Thoracic aorta (tissue), 2 donors: ENCODE measurements around the gene CKMT2. TPM values are rescaled to one million over a fixed set of nuclear protein-coding genes. Genes with fewer than 3 reads are reported as not detected.
A peak's percentile ranks its signal among the peaks of the same experiment; 100 is the strongest.

Source experiments
- ATAC-seq: fragments of 150-250 bp; one replicate; pipeline ENCODE4 v1.8.0; 2017; ENCODE audit warnings: low read depth; ENCODE audit not compliant: insufficient number of reproducible peaks, low FRiP score
- DNase-seq: peaks from one replicate; pipeline ENCODE4 v3.0.0-alpha.2; 2020; ENCODE audit warnings: low spot score
- H3K27ac ChIP-seq, 2 donors: fragments of 200-600 bp; sonication (generic); 1 replicate in 1 of 2; 2 replicates in 1 of 2; pipeline ENCODE4 v1.5.1; 2016; ENCODE audit warnings: mild to moderate bottlenecking in 2 of 2, moderate library complexity in 2 of 2
- H3K27me3 ChIP-seq: fragments of 200-600 bp; sonication (generic); replicated peaks from 2 replicates; pipeline ENCODE4 v1.6.0; 2016; ENCODE audit warnings: mild to moderate bottlenecking; ENCODE audit not compliant: insufficient read depth
- H3K36me3 ChIP-seq: fragments of 200-600 bp; sonication (generic); one replicate; pipeline ENCODE4 v1.5.1; 2016
- H3K4me1 ChIP-seq, 2 donors: fragments of 200-600 bp; sonication (generic); 1 replicate in 1 of 2; 2 replicates in 1 of 2; pipeline versions ENCODE4 v1.5.1 to v1.6.0; 2016; ENCODE audit warnings: low read depth in 2 of 2, mild to moderate bottlenecking in 1 of 2; ENCODE audit not compliant: control insufficient read depth in 1 of 2
- H3K4me3 ChIP-seq: fragments of 200-600 bp; sonication (generic); 2 replicates; pipeline ENCODE4 v1.5.1; 2016; ENCODE audit warnings: mild to moderate bottlenecking
- H3K9me3 ChIP-seq: fragments of 200-600 bp; sonication (generic); 2 replicates; pipeline ENCODE4 v1.5.1; 2016
- total RNA-seq, 2 donors: library from RNA; depleted of rRNA; stranded (reverse); fragments of >200 nt; gene quantifications; one replicate each; pipeline versions ENCODE4 v1.1.0 to v1.2.3, GENCODE V29; 2016
- TF ChIP-seq, protein P1 (sequence below): fragments of 200-600 bp; sonication (generic); IDR thresholded peaks from one replicate; pipeline ENCODE4 v1.5.1; 2019; ENCODE audit warnings: antibody characterized with exemption

Gene CKMT2
- 10 to 100 TPM; 16.8 to 20.6 TPM for total RNA-seq

DNA sequence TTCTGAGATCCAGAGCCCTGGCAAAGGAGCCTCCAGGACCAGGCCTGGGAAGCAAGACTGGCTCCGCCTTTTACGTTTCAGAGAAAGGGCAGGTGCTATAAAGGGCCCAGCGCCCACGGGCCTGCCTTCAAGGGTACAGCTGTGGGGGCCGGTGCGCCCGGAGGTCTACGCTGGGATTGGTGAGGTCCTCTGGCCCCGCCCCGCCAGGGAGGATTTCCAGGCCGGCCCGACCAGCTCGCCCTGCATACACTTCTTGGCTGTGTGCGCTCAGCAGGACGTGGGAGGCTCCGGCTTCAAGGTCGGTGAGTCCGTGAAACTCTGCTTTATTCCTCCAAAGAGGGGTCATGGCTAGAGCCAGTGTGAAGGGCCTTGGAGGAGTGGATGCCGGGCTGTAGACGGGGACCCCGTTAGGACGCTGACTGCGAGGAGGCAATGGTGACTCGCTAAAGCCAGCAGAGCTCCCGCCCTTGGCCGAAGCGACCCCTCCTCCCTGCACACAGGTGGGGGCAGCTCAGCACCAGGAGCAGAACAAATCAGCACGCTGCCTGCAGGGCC is at the start of gene CKMT2:
CKMT2 (plus strand) TSS at position 243 of the 555 bp plus-strand sequence. CDS start 17,811 bp downstream, outside the sequence.
- ATAC-seq (peak; percentile 64), DNase-seq (peak; percentile 38)
- peaks cover 31 to 53% of the 10 kb centered on the region in 2 donors for H3K4me1 ChIP-seq
- H3K27me3 ChIP-seq: no peaks in the 10 kb centered on the region
- no peaks in the 10 kb centered on the region for H3K9me3 ChIP-seq
- peak within 1 kb of the TSS; percentile 68 for H3K4me3 ChIP-seq
- peak within 1 kb of the TSS; percentile 95 to 96 for H3K27ac ChIP-seq
- no peaks in the 10 kb centered on the region for H3K36me3 ChIP-seq
- TF ChIP-seq, protein P1, sequence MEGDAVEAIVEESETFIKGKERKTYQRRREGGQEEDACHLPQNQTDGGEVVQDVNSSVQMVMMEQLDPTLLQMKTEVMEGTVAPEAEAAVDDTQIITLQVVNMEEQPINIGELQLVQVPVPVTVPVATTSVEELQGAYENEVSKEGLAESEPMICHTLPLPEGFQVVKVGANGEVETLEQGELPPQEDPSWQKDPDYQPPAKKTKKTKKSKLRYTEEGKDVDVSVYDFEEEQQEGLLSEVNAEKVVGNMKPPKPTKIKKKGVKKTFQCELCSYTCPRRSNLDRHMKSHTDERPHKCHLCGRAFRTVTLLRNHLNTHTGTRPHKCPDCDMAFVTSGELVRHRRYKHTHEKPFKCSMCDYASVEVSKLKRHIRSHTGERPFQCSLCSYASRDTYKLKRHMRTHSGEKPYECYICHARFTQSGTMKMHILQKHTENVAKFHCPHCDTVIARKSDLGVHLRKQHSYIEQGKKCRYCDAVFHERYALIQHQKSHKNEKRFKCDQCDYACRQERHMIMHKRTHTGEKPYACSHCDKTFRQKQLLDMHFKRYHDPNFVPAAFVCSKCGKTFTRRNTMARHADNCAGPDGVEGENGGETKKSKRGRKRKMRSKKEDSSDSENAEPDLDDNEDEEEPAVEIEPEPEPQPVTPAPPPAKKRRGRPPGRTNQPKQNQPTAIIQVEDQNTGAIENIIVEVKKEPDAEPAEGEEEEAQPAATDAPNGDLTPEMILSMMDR: no peak

DNA sequence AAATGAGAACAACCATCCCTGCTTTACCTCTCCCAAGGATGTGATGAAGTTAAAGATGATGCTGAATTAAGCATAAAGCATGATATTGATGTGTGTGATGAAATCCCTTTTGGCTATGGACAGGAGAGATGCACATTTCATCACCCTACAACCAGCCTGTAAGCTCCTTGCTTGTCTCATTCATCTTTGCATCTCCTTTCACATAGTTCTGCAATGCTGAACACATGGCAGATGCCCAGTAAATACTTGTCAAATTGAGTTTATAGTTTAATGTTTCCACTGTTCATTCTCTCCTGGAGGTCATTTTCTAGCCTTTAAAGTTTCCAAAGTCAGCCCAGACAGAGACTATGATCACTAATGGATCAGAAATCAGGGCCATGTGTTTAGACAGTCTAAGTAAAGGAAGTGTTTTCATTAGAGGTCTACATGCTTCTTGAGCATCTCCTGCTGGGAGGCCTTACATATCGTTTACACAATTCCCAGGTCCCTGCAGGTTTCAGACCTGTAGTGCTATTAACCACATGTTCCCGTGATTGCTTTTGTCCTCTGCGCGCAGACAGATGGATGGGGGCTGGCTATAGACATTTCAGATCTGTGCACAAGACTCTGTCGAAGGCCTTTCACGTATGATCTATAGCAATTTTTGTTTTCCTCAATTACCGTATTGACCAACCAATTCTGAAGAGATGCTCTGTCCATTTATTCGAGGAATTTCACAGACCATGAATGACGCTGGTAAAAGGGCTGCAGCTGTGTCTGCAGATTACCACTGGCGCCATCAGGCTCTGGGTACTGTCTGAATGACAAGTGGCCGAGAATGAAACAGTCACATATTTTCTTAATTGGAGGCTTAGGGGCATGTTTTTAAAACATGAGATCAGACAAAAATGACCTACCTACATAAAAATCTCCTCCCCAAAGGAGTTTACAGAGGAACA is 49.0 kb upstream of the CKMT2 start:
- TF ChIP-seq, protein P1: no peak
- H3K27ac ChIP-seq: no peak overlapping the region
- H3K36me3 ChIP-seq: no peaks in the 10 kb centered on the region
- no peaks in the 10 kb centered on the region for H3K9me3 ChIP-seq
- no peak for DNase-seq
- H3K4me1 ChIP-seq: no peaks in the 10 kb centered on the region
- no peak overlapping the region for H3K4me3 ChIP-seq
- H3K27me3 ChIP-seq: no peaks in the 10 kb centered on the region
- no peak for ATAC-seq

DNA sequence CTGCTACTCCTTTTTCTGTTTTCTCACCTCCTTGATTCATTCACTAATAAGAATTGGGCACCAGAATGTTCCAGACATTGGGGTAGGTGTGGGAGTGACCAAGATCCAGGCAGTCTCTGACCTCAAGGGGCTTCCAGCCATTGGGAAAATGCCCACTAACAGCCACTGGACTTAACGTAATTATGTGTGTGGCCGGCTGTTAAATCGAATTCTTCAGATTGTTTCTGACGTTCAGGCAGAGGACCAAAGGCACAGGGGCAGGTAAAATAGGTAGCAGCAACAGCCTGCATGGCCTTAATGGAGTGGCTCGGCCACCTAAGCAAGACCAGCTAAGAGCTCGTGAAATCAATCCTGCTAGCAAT is 48.4 kb upstream of the CKMT2 start:
- Histone ChIP-seq H3K36me3 (no peaks in the 10 kb centered on the region), H3K27me3 (no peaks in the 10 kb centered on the region), H3K9me3 (no peaks in the 10 kb centered on the region), H3K4me3 (no peak overlapping the region), H3K4me1 (no peaks in the 10 kb centered on the region), H3K27ac (no peak overlapping the region)
- ATAC-seq (no peak), DNase-seq (no peak)
- TF ChIP-seq, protein P1: no peak

DNA sequence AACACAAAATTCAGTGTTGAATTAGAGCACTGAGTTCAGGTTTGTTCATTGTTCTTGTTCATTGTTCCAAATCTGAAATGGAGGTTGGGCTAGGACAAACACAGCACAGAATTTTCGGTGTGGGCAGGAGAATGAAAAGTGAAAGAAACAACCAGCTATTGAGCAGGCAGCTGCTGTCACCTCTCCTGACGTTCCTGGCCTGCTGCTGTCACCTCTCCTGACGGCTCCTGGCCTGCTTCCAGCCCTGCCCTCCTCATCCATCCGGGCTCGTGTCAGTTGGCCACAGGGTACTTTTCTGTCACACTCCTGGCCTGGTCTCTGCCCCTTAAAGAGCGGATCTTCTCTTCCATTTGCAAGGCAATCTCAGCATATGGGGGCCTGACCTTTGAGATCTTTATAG is 45.2 kb upstream of the CKMT2 start:
- H3K27ac ChIP-seq: no peak overlapping the region
- no peaks in the 10 kb centered on the region for H3K27me3 ChIP-seq
- no peaks in the 10 kb centered on the region for H3K4me1 ChIP-seq
- ATAC-seq: no peak
- no peaks in the 10 kb centered on the region for H3K36me3 ChIP-seq
- no peak overlapping the region for H3K4me3 ChIP-seq
- DNase-seq: no peak
- H3K9me3 ChIP-seq: no peaks in the 10 kb centered on the region
- TF ChIP-seq, protein P1: no peak

DNA sequence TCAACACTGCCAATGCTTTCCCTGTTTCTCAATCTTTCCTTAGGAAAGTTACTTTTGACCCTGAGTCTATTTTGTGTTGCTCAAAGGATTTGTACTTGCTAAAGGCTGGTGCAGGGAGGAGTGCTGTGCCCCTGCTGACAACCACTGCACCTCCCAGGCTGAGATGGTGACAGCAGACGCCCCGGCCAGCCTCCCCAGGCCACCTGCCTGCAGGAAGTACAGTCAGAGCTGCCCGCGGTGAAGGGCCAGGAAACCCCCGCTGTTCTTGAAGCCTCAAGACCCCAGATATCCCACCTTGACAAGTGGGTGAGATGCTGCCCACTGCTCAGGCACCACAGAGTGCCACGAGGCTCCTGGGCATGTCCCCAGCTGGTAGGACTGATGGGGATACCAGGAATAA is 44.2 kb upstream of the CKMT2 start:
- Histone ChIP-seq H3K9me3 (no peaks in the 10 kb centered on the region), H3K36me3 (no peaks in the 10 kb centered on the region), H3K4me1 (no peaks in the 10 kb centered on the region), H3K4me3 (no peak overlapping the region), H3K27me3 (no peaks in the 10 kb centered on the region), H3K27ac (no peak overlapping the region)
- TF ChIP-seq, protein P1: no peak
- no peak for DNase-seq
- ATAC-seq: no peak
